OCI-LY1 (cell line): ENCODE results near the gene ZBTB20.
"Not testable (repeated sequence)": the region's sequence is repeated elsewhere in the genome, so short reads cannot be mapped to it uniquely, and the experiment has no call there.

Experiments
- CTCF ChIP-seq: fragments of 200-600 bp; sonication (generic), shearing (Covaris generic); IDR thresholded peaks from 2 replicates; pipeline ENCODE4 v1.5.1; 2017; ENCODE audit warnings: mild to moderate bottlenecking, antibody characterized with exemption, low read length, moderate library complexity, mixed read lengths
- EZH2 ChIP-seq: fragments of 200-600 bp; sonication (generic), shearing (Covaris generic); IDR thresholded peaks from 2 replicates; pipeline ENCODE4 v1.8.0; 2017; ENCODE audit warnings: borderline replicate concordance, mixed run types, mild to moderate bottlenecking, antibody characterized with exemption, low read length, moderate library complexity, mixed read lengths

GRCh38 chr3:114812541-114813238 is 334.4 kb downstream of the ZBTB20 start:
- TF ChIP-seq CTCF, EZH2: not testable (repeated sequence)
